ENCODE data around the gene ATG7.
"Not testable (repeated sequence)": the region's sequence is repeated elsewhere in the genome, so short reads cannot be mapped to it uniquely, and the experiment has no call there.

The ATG7 gene

DNA sequence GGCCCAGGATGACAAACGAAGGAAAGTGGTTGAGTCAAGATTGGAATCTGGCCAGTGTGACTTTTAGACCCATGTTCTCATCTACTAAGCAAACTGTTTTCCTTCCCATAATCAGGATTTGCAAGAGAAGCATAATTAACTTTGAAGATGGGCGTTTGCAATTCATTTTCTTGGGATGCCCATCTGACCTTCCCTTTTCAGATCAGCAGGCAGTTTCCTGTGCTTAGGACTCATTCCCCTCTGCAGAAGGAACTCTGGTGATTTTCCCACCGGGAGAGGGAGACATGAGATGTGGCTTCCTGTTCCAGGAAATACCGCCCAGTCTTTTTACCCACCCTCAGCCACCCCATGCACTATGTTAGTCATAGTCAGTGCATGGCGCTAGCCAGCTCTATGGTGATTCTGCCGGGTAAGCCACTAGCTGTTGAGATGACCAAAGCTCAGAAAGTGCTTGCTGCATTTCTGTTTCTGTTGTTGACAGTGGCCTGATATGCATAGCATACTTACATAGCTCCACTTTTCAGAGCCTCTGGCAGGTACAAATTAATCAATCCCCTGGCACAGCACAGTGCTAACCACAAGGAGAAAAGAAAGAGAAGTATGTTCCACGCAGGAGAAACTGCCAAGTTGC lies 242.1 kb downstream of the ATG7 start:
- no peak for DNase-seq

DNA sequence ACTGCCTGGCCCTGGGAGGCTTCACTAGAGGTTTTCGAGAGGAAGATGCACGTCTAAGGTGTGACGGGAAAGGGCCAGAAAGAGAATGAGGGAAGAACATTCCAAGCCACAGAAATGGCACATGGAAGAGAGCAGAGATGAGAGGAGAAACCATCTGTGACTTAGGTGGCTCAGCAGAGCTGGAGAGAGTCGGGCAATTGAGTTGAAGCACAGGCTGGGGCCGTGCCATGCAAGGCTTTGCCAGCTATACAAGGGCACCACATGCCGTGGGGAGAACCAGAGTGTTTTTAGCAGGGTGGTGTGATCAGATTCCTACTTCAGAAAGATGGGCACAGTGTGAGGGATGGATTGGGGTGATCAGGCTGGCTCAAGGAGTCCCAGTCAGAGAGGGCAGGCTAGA lies 245.4 kb downstream of the ATG7 start:
- no peak for DNase-seq

DNA sequence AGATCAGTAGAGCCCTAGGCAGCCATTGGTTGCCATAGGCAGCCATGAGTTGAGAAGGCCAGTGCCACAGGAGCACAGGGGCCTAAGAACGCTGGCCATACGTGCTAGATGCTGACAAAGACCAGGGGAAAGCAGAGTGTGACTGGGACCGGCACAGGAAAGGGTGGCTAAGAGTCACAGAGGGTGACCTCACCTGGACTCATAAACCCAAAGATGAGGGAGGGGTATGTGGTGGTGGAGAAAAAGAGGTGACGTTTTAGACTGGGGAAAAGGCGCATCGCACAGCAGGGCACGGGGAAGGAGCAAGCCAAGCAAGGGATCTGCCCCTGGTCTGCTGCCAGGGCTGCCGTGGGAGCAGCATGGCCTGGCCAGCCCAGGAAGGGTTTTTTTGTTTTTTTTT lies 249.0 kb downstream of the ATG7 start:
- DNase-seq: no peak

DNA sequence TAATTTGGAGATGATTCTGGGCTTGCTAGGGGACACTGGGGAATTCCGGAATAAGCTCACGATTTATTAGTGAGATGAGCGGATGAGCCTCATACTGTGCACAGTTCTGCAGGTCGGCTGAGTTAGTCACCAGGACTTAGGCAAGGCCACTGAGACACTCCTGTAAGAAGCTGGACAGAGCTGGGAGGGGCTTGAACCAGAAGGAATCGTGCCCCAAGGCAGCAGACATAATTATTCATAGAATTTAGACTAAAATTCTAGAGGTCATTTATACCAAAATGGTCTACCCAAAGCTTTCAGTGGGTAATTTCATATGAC lies 250.2 kb downstream of the ATG7 start:
- DNase-seq: no peak

DNA sequence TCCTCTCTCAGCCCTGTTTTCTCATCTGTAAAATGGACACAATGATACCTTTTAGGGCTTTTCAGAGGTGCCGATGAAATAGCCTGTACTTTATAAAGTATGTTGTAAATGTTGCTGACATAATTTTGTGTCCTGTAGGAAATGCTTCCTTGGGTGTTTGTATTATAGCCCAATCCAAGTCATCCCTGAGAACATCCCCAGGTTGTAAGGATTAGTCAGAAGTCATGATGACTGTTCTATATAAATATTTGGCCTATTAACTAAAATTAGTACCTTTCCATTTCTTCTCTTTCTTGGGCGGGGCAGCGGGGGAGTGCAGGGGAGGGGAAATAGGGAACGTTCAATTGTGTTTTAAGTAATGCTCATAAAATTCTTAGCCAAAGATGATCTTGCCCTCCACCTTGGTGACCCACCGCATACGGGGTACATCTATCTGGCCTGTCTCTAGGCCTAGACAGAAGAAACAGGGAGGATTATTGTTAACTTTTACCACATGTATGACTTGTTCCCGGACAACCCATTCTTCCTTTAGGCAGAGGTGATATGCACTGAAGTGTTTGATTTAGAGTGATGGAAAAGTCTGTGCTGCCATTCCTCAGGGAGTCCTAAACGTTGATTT lies 250.9 kb downstream of the ATG7 start:
- no peak for DNase-seq

DNA sequence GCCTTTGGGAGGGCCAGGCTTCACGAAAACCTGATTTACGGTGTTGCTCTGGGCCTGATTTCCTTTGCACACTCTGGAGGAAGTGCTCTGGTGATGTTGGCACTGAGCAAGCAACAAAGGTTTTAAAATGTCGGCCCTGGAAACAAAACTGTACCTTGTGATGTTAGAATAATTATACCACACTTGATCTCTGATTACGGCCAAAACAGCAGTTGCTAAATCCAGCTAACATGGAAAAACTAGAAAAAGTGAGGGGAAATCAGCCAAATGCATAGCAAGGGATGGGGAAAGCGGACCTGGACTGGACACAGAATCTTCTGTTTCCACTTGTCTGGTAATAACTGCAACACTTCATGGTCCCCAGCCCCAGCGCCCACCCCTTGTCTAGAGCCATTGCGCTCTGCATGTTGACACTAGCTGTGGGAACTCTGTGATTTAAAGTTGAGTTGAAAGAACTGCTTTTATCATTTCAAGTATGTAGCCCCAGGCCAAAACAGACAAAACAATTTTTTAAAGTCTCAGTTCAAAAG lies 251.4 kb downstream of the ATG7 start:
- DNase-seq: no peak

DNA sequence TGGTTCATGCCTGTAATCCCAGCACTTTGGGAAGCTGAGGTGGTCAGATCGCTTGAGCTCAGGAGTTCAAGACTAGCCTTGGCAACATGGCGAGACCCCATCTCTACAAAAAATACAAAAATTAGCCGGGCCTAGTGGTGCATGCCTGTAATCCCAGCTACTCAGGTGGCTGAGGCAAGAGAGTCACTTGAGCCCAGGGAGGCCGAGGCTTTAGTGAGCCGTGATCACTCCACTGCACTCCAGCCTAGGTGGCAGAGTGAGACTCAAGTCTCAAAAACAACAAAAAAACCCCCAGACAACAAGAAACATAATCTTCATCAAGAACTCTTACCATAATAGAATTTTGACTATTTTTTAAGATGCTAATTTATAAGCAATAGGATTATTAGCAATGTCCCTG lies 253.9 kb downstream of the ATG7 start:
- not testable (repeated sequence) for DNase-seq

DNA sequence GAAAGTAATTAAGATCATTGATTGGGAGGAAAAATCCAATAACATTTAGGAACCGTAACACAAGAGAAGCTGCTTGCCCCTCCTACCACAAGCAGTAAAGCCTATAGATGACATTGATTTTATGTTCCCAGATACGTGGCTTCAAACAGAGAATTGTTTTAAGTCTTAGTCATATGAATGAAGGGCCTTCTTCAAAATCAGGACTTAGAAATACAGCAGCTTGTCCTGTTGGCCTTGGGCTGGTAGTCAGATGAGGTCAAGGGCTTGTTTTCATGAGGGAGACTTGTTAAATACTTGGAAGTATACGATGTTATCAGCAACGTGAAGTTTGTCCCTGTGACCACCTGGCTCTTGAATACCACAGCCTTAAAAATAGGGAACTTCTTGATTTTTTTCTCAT lies 257.1 kb downstream of the ATG7 start:
- no peak for DNase-seq

DNA sequence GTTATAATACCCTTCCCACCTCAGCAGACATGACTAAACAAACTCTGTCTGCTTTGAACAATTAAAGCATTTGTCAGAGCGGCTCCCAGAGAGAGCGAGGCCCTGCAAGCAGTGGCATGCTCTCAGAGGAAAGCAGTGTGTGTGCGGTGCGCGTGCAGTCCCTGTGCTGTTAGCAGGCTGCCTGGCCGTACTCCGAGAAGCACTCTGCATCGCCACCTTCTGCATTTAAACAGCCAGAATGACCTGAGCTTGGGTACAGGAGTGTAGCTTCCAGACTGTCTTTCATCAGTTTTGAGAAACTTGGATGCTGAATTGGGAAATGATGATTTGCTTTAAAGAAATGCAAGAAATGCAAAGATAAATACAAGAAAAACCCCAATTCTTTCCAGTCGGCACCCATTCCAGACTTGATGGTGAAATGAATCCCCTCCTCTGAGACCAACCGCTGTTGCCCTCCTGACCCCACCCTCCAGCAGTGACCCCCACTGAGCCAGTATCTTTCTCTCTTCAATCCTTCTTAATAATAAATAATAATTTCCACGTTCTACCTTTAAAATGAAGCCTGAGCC lies 258.0 kb downstream of the ATG7 start:
- no peak for DNase-seq

DNA sequence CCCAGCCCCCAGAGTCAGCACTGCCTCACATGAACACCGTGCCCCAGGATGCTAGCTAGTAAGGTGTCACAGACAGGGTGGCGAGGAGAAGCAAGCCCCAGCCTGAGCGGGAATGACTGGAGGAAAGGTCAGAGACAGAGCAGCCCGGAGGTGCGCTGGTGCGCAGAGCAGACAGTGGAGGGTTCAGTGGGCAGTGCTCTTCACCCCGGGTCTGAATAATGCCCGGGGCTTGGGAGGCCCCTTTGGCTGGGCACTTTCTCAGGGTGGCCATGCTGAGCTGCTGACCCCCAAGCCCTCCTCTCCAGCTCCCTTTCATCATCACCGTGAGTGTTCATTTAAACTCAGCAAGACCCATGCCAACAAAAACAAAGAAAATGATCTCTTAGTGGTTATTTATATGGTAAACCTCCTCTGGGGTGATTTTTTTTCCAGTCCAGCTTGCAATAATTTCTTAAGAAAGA lies 260.8 kb downstream of the ATG7 start:
- DNase-seq: no peak

DNA sequence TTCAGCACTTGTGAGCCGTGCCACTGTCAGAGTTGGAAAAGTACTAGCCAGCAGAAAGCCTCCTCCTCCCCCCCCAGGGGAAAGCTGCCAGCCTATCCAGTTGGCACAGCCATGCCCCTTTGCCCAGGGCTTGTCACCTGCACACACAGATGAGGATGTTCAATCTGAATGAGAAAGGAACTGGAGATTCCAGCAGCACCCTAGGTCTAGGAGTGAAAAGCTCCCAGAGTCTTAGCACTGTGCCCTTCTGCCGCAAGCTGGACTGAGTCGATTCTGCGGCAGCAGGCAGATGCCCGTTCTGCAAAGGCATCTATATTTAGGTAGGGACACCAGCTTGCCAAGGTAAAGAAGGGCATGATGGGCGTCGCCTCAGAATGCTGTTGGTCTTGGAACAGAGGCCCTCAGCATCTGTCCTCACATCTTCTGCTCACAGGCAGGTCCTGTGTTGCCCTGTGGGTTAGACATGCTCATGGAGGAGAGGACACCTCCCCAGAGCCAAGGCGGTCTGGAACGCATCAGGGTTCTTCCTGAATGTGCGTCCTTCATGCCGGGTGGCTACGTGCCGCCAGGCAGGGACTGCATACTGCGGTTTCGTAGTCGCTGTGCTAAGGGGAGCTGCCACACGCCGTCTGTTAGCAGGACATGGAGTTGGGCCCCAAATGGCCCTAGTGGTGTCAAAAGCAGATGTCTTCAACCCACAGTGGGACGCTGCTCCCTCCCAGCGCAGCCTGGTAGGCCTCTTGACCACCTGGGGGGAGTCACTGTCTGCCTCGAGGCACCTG lies 262.0 kb downstream of the ATG7 start:
- no peak for DNase-seq

DNA sequence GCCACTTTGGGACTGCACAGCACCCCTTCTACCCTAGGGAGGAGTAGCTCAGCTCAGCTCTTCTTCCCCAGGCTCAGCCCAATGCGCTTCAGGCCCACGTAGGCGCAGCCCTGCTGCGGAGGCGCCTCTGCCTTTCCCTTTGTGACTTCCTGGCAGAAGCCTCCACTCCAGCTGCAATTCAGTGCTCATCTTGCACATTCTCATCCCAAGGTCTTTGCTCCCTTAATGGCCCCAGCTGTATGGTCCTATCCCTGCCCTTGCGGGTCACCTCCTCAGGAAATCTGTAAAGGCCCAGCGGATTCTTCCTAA lies 262.6 kb downstream of the ATG7 start:
- no peak for DNase-seq

DNA sequence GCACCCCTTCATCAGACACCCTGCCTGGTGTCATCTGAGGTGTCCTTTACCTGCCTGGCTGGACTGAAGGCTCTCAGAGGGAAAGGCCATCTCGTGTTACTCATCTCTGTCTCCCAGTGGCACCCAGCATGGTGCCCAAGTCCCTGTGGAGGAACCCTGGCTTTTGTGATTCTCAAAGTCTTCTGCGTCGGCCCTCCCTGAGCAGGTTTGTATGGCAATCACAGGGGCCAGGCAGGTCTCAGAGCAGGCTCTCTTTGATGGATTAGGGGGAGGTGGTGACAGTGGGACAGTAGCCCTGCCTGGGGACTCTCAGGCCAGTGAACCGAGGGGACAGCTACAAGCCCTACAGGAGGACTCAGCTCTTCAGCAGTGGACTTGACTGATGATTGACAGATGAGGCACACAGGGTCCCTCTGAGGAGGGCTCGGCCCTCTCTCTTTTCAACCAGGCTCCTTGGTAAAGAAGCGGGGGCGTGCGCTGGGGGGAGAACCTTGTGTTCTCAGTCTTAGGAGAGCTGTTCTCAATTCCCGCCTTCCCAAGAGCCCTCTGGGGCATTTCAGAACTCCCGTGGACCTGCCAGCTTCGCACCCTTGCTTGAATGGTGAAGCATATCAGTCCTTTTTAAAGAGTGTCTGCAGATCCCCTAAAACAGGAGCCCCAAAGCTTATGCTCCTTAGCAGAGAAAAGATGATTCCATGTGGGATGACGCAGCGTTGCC lies 263.2 kb downstream of the ATG7 start:
- no peak for DNase-seq

DNA sequence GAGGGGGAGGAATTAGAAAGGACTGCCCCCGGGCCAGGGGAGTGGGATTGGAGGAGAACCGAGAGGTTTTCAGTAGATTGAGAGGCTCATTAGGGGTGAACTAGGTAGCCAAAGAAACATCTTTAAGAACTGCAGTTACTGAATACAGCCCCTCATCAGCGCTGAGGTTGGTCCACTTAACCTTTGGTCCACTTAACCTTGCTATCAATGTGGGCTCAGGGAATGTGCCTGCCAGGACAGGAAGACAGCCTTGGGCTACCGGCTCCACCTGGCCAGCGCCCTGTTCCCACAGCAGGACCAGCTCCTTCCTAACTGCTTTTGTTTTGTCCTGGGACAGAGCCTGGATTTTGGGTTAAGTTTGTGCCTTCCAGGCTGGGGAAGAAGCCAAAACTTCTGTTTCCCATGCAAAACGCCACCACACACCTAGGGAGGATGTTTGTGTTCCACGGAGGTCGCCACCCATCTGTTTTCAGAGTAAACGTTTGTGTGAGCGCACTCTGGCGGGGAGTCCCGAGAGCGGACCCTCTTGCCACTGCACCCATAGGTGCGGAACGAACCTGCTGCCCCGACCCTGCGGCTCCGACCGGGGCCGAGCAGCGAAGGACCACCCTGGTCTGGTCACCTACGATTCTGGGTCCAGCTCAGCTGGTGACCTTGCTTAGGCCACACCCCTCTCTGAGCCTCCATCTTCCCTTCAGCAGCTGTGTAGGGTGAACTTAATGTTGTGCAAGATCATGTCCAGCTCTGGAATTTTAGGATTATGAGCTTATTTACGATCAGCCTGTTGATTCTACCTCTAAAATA lies 264.1 kb downstream of the ATG7 start:
- no peak for DNase-seq

DNA sequence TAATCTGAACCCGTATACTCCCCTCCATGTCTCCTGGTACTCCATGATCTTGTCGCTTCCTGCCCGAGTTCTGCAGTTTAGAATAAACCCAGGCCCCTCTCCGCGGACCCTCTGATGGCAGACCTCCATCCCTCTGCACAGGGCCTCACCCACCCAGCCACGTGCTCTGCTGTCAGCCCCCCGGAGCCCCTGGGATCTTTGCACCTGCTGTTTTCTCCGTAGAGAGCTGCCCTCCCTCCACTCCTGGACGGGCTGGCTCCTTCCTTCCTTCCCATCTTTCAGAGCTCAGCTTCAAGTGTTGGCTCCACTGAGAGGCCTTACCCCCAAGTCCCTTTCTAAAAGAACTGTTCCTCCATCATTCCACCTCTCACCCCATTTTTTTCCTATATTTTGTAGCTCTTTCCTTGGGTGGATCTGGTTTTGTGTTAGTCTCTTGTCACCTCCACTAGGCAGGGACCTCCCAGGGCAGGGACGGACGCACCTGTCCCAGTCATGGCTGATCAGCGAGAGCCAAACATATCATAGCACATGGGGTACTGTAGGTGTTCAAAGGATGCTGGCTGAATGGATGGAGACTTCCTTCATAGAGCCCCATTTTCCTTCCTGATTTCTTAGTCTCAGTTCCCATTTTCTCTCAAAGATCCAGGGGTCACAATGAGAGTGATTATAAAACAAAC lies 264.9 kb downstream of the ATG7 start:
- DNase-seq: no peak

DNA sequence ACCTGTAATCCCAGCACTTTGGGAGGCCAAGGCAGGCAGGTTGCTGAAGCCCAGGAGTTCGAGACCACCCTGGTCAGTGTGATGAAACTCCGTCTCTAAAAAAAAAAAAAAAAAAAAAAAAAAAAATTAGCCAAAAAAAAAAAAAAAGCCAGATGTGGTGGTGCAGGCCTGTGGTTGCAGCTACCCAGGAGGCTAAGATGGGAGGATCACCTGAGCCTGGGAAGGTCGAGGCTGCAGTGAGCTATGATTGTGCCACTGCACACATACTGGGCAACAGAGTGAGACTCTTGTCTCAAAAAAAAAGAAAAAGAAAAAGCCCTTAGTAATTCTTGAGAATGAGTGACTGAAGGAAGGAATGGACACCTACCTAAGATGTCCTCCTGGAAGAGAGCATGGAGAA lies 266.4 kb downstream of the ATG7 start:
- no peak for DNase-seq

DNA sequence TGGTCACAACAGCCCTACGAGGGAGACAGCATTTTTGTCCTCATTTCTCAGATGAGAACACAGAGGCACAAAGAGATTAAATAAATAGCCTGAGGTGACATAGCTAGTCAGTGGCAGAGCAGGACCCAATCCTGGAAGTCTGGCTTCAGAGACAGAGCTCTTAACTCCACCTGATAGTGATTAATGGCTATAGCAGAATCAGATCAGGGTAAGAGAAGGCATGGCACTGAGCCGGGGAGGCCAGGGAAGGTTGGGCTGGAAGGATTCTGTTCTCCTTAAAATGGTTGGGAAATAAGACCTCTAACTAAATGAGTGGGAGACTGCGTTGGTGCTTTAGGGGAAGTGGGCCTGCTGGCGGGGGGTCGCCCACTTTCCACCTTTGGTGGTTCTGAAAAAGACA lies 267.0 kb downstream of the ATG7 start:
- no peak for DNase-seq

DNA sequence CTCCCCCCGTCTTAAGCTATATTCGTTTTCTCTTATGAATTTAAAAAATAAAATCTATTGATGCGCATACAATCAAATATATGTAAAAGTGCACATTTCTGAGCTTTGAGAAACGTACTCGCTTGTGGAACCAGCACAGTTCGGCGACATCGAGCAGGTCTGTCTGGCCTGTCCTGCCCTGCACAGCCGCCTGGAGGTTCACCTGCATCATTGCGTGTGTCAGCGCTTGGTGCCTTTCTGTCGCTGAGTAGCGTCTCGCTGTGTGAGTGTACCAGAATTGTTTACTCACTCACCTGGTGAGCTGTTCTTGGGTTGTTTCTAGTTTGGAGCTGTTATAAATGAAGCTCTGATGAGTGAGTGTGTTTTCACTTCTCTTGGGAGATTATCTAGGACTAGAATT lies 267.5 kb downstream of the ATG7 start:
- DNase-seq: no peak

DNA sequence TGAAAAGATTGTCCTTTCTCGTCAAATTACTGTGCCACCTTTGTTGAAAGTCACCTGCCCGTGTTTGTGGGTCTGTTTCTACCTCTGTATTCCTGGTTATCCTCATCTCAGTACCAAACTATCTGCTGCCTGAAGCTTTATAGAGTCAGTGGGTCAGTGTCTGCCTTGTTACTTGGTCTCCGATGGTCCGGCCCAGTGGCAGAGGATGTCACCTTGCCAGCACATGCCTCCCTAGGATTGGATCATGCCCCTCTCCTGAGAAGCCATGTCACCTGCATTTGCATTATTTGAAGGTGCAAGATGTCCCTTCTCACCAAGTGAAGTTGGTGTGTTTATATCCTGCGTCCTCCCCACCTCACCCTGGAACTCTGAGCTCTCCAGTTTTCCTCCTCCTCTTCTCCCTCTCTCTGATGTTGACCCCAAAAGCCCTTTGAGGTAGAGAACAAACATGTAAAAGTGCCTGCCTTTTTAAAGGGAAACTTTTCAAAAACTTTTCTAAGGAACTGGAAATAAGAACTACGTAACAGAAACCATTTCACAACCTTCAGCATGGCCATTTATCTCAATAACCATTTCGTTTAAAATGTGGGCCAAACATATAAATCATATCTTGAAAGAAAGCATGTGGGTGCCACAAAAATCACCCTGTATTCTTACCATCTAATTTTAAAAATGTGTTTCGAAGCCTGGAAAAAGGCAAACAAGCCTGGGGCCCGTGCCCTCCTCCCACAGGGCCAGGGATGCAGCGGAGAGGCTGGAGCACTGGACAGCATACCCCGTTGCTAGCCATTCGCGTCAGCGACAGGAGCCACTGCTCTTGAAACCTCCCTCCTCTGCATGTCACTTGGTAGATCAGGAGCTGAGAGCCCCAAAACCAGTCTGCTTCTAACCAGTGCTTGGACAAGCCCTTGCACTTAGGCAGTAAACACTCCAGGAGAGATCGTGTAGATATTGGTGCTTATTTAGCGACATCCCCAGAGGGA lies 269.4 kb downstream of the ATG7 start:
- no peak for DNase-seq

DNA sequence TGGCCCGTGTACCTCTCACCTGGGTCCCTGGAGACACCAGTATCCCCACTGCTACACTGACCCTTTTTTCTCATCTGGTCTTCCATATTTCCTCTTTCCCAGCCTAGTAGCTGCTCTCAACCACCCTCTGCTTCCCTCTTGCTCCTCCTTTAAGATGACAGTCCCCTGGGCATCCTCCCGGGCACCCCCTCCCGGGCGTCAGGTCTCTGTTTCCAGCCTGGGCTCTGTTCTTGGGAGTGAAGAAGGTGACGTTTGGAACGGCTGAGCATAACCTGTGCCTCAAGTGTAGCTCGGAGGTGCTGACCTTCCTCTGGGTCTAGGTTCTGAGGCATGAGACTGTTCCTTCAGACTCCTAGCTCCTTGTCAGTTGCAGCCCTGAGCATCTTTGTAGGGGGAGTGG lies 270.4 kb downstream of the ATG7 start:
- no peak for DNase-seq
